Measurements from ENCODE around the gene RMRP. TPM values are rescaled to one million over a fixed set of nuclear protein-coding genes. Genes with fewer than 3 reads are reported as not detected.
A peak's percentile ranks its signal among the peaks of the same experiment; 100 is the strongest.

The RMRP gene
- total and polyA plus RNA-seq, 2 experiments from 2014 or later, result 3,174 TPM; not detected in 1

- Histone ChIP-seq H3K4me2 (peak overlapping the region; percentile 99), H3K36me3 (replicated peaks; ENCODE audit: insufficient read depth, low read depth) (no peaks in the 10 kb centered on the region), H3K27ac (peak overlapping the region; percentile 94), H3K27me3 (no peaks in the 10 kb centered on the region), H3K4me1 (ENCODE audit: insufficient read depth) (peaks cover 20% of the 10 kb centered on the region), H3K4me3 (peak overlapping the region; percentile 90), H3K79me2 (peaks cover 3% of the 10 kb centered on the region), H3K9me2 (replicated peaks; ENCODE audit: insufficient read depth) (no peaks in the 10 kb centered on the region), H4K20me1 (ENCODE audit: insufficient read depth, poor library complexity, severe bottlenecking) (no peaks in the 10 kb centered on the region), H2AFZ (peak overlapping the region; percentile 94), H3K9me3 (ENCODE audit: low read depth) (no peaks in the 10 kb centered on the region)
- peak; percentile 48 for DNase-seq (ENCODE audit: low spot score)
- 46% methylated on average over 12 of the region's 12 CpGs for WGBS (ENCODE audit: low lambda C conversion rate, missing lambda C conversion rate)
- no peak for TF ChIP-seq EZH2phosphoT487 (IDR thresholded peaks at IDR 0.05; ENCODE audit: low read depth, severe bottlenecking, unreplicated experiment)
Measured at GRCh38 chr9:35688558-35689541, 31.0 kb upstream of the RMRP start.

GRCh38 chr9:35687972-35688557 is 30.2 kb upstream of the RMRP start:
- Histone ChIP-seq H3K4me2 (peak overlapping the region; percentile 99), H3K9me2 (replicated peaks; ENCODE audit: insufficient read depth) (no peaks in the 10 kb centered on the region), H3K27me3 (no peaks in the 10 kb centered on the region), H3K27ac (peak overlapping the region; percentile 94), H3K36me3 (replicated peaks; ENCODE audit: insufficient read depth, low read depth) (no peaks in the 10 kb centered on the region), H3K9me3 (ENCODE audit: low read depth) (no peaks in the 10 kb centered on the region), H4K20me1 (ENCODE audit: insufficient read depth, poor library complexity, severe bottlenecking) (no peaks in the 10 kb centered on the region), H3K79me2 (peaks cover 3% of the 10 kb centered on the region), H3K4me3 (no peak overlapping the region), H3K4me1 (ENCODE audit: insufficient read depth) (peaks cover 20% of the 10 kb centered on the region), H2AFZ (no peak overlapping the region)
- 93% methylated on average over 2 of the region's 2 CpGs for WGBS (ENCODE audit: low lambda C conversion rate, missing lambda C conversion rate)
- DNase-seq (ENCODE audit: low spot score), result no peak
- TF ChIP-seq EZH2 (IDR thresholded peaks at IDR 0.05; ENCODE audit: borderline replicate concordance), result no peak
- no peak for TF ChIP-seq EZH2phosphoT487 (IDR thresholded peaks at IDR 0.05; ENCODE audit: low read depth, severe bottlenecking, unreplicated experiment)
- no peak for TF ChIP-seq CTCF (IDR thresholded peaks at IDR 0.05; ENCODE audit: poor library complexity)

- 100% methylated on average over 2 of the region's 2 CpGs for WGBS (ENCODE audit: low lambda C conversion rate, missing lambda C conversion rate)
- no peak overlapping the region for H3K4me3 ChIP-seq
Measured at GRCh38 chr9:35687306-35687705, 29.5 kb upstream of the RMRP start.

More at GRCh38 chr9:35687306-35687705, 29.5 kb upstream of the RMRP start:
- DNase-seq (ENCODE audit: low spot score), result no peak
- H3K9me3 ChIP-seq (ENCODE audit: low read depth), result no peaks in the 10 kb centered on the region
- TF ChIP-seq EZH2 (IDR thresholded peaks at IDR 0.05; ENCODE audit: borderline replicate concordance) (no peak), EZH2phosphoT487 (IDR thresholded peaks at IDR 0.05; ENCODE audit: low read depth, severe bottlenecking, unreplicated experiment) (no peak), CTCF (IDR thresholded peaks at IDR 0.05; ENCODE audit: poor library complexity) (no peak)
- H2AFZ ChIP-seq, result no peak overlapping the region
- peaks cover 3% of the 10 kb centered on the region for H3K79me2 ChIP-seq
- no peak overlapping the region for H3K27ac ChIP-seq
- H3K27me3 ChIP-seq, result no peaks in the 10 kb centered on the region
- H3K36me3 ChIP-seq (replicated peaks; ENCODE audit: insufficient read depth, low read depth), result no peaks in the 10 kb centered on the region
- H4K20me1 ChIP-seq (ENCODE audit: insufficient read depth, poor library complexity, severe bottlenecking), result no peaks in the 10 kb centered on the region
- peaks cover 20% of the 10 kb centered on the region for H3K4me1 ChIP-seq (ENCODE audit: insufficient read depth)
- no peak overlapping the region for H3K4me2 ChIP-seq
- H3K9me2 ChIP-seq (replicated peaks; ENCODE audit: insufficient read depth), result no peaks in the 10 kb centered on the region
